Keratinocyte (primary cell): ENCODE data around the gene SMG6.

Experiments
- CTCF ChIP-seq, 3 experiments: IDR thresholded peaks in 1 of 3; conservative IDR thresholded peaks in 1 of 3; optimal IDR thresholded peaks in 1 of 3; 2 replicates in 2 of 3; 3 replicates in 1 of 3; pipeline versions ENCODE3 to v1.5.1; 2011; ENCODE audit warnings: low read length in 3 of 3, mild to moderate bottlenecking in 3 of 3, moderate library complexity in 2 of 3, control low read depth in 1 of 3, inconsistent platforms in 1 of 3; ENCODE audit not compliant: insufficient read depth in 2 of 3; ENCODE audit errors: extremely low read depth in 1 of 3
- EZH2 ChIP-seq: IDR thresholded peaks from one replicate; pipeline ENCODE4 v1.6.1; 2012; ENCODE audit warnings: inconsistent platforms, mild to moderate bottlenecking, low read length, moderate library complexity

- TF ChIP-seq EZH2: no peak
- no peak for TF ChIP-seq CTCF (optimal IDR thresholded peaks at IDR 0.05 in 1 of 3, IDR thresholded peaks at IDR 0.05 in 1 of 3, conservative IDR thresholded peaks at IDR 0.05 in 1 of 3; ENCODE audit: extremely low read depth in 1 of 3, insufficient read depth in 2 of 3, low read length in 3 of 3)
Measured at GRCh38 chr17:2136241-2136640, 167.3 kb downstream of the SMG6 start.
